ENCODE data around the gene CT45A8.
"Not testable (repeated sequence)": the region's sequence is repeated elsewhere in the genome, so short reads cannot be mapped to it uniquely, and the experiment has no call there.

The CT45A8 gene

DNA sequence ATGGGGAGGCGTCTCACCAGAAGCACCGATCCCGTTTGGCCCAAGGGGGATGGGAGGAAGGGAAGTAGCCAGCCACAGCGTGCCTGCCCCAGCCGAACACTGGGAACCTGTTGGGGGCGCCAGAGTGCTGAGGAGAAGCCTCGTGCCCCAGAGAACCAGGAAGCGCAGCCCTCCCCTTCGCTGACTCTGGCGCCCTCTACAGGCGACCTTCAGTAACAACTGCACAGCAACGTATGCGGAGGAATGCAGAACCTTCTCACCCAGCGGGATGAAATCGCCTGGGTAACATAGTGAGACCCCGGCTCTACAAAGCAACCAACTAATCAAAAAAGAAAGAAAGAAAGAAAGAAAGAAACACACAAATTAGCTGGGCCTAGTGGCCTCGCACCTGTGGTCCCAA, at the start of gene CT45A8:
TSS of gene CT45A8 (minus strand) at position 101 of the 400 bp plus-strand sequence. CDS start 3,755 bp downstream, outside the sequence.
- not testable (repeated sequence) for DNase-seq

- no peak for DNase-seq
These were observed 39.0 kb upstream of the CT45A8 start, which contains the start of the genes CT45A10 and SAGE1 for GRCh38 chrX:135893294-135893817. CT45A10 (minus strand) TSS chrX:135893444; CDS start chrX:135885344, 8,100 bp downstream. SAGE1 (plus strand) TSS chrX:135893716; CDS start chrX:135896243, 2,527 bp downstream.

- no peak for DNase-seq
These were observed 38.4 kb upstream of the CT45A8 start for GRCh38 chrX:135892781-135893180.

DNA sequence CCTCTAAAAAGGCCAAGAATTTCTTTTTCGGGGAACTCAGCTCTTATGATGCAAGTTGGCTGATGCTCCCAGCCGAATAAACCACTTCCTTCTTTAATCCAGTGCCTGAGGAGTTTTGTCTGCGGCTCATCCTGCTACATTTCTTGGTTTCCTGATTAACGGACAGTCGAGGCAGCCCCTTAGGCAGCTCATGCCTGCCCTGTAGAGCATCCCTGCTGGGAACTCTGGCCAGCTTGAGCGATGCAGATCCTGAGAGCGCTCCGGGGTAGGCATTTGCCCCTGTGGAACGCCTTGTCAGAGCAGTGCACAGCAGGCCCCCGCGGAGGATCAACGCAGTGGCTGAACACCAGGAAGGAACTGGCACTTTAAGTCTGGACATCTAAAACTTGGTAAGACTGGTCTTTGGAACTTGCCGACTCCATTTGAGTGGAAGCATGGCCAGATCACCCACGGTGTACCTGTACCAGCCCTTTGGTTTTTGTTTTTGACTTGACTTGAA, 35.8 kb upstream of the CT45A8 start:
- DNase-seq: no peak

DNA sequence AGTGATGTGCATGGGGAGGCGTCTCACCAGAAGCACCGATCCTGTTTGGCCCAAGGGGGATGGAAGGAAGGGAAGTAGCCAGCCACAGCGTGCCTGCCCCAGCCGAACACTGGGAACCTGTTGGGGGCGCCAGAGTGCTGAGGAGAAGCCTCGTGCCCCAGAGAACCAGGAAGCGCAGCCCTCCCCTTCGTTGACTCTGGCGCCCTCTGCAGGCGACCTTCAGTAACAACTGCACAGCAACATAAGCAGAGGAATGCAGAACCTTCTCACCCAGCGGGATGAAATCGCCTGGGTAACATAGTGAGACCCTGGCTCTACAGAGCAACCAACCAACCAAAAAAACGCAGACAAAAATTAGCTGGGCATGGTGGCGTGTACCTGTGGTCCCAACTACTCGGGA, 34.6 kb upstream of the CT45A8 start:
- not testable (repeated sequence) for DNase-seq

DNA sequence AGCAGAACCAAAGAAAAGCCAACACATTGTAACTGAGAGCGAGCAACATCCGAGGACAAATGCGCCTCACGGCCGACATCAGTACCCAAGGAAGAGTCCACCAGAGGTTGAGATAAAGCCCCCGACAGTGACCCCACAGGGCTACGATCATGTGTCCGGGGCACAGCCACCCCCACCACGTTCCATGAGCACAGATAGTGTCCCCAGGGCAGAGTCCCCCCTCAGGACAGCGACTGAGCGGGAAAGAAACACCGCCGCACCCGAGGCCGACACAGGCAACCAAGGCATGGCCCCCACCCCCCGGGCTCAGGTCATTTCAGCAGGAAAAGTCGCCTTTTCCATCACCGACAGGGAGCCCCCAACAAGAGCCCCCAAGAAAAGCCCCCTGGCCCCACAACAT, 33.9 kb upstream of the CT45A8 start:
- not testable (repeated sequence) for DNase-seq

GRCh38 chrX:135882741-135883140, 28.4 kb upstream of the CT45A8 start:
- DNase-seq: not testable (repeated sequence)

GRCh38 chrX:135871712-135872111, 17.4 kb upstream of the CT45A8 start, which contains the start of gene CT45A9:
CT45A9 (minus strand) TSS chrX:135871812; CDS start chrX:135868061, 3,751 bp downstream.
- not testable (repeated sequence) for DNase-seq

DNA sequence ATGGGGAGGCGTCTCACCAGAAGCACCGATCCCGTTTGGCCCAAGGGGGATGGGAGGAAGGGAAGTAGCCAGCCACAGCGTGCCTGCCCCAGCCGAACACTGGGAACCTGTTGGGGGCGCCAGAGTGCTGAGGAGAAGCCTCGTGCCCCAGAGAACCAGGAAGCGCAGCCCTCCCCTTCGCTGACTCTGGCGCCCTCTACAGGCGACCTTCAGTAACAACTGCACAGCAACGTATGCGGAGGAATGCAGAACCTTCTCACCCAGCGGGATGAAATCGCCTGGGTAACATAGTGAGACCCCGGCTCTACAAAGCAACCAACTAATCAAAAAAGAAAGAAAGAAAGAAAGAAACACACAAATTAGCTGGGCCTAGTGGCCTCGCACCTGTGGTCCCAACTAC, 17.2 kb downstream of the CT45A8 start, which contains the start of gene CT45A7:
TSS of gene CT45A7 (minus strand) at position 101 of the 400 bp plus-strand sequence. CDS start 3,747 bp downstream, outside the sequence.
- DNase-seq: not testable (repeated sequence)

- DNase-seq: not testable (repeated sequence)
These were observed 34.4 kb downstream of the CT45A8 start, which contains the start of gene CT45A2 for GRCh38 chrX:135819912-135820311. CT45A2 (minus strand) TSS chrX:135820012; CDS start chrX:135816265, 3,747 bp downstream.

DNA sequence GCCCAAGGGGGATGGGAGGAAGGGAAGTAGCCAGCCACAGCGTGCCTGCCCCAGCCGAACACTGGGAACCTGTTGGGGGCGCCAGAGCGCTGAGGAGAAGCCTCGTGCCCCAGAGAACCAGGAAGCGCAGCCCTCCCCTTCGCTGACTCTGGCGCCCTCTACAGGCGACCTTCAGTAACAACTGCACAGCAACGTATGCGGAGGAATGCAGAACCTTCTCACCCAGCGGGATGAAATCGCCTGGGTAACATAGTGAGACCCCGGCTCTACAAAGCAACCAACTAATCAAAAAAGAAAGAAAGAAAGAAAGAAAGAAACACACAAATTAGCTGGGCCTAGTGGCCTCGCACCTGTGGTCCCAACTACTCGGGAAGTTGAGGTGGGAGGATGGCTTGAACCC, 51.7 kb downstream of the CT45A8 start, which contains the start of gene CT45A6:
TSS of gene CT45A6 (minus strand) at position 101 of the 400 bp plus-strand sequence. CDS start 3,794 bp downstream, outside the sequence.
- not testable (repeated sequence) for DNase-seq
